Stimulated activated CD4-positive, alpha-beta T cell treated with anti-CD3 and anti-CD28 coated beads, Interleukin-1b, Interleukin-23, amount 100 ng/mL, for 48 hours (primary cell): Measurements from ENCODE around the gene ZNF749.
"Not testable (repeated sequence)": the region's sequence is repeated elsewhere in the genome, so short reads cannot be mapped to it uniquely, and the experiment has no call there.

ENCODE experiments used
- DNase-seq: peaks from one replicate; pipeline ENCODE4 v3.0.0-alpha.2; 2020

Gene ZNF749

DNA sequence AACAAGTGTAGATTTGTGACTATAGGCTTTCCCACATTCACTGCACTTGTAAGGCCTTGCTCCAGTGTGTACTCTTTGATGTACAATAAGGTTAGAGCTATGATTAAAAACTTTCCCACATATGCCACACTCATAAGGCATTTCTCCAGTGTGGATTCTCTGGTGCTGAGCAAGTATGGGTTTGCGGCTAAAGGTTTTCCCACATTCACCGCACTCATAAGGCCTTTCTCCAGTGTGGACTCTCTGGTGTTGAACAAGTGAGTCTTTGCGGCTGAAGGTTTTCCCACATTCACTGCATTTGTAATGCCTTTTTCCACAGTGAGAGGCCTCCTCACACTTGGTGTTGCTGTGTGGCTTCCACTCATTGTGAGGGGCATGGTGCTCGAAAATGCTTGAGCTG, 38.5 kb downstream of the ZNF749 start:
- DNase-seq: no peak

DNA sequence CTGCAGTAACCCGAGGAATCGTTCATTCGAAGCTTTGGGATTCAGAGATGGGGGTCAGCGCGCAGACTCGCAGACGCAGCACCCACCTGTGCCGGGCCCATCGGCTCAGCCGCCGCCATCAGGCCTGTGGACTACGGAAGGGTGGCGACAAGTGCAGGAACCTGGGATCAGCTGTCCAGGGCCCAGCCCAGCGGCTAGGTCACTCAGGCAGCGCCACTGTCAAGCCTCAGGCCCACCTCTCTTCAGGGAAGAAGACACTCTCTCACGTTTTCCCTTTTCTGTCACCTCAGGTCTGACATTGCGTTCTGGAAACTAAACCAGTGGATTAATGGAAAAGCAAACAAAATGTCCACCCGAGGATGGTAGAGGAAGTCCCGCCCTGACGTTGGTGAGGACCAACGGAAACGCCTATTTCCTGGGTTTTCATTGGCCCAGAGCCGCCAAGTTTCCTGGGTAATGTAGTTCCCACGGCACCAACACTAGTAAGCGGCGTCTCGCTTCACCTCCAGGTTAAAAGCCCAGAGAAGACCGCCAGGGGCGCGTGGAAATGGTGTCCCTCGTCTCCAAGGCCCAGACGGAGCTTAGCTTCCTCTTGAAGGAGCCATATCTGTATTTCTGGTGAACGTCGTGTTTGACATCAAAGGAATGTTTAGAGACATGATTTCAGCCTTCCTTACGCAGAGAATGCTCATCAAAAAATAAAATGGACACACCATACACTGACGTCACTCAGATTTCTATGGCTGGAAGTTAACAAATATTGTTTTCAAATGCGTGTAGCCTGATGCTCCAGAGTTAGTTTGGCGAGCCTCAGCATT, 42.3 kb downstream of the ZNF749 start, which contains the start of gene ZNF772:
Gene ZNF772 (minus strand): TSS at position 376 of the 818 bp plus-strand sequence. CDS start 257 bp downstream, at position 119.
- DNase-seq: peak; percentile 90

DNA sequence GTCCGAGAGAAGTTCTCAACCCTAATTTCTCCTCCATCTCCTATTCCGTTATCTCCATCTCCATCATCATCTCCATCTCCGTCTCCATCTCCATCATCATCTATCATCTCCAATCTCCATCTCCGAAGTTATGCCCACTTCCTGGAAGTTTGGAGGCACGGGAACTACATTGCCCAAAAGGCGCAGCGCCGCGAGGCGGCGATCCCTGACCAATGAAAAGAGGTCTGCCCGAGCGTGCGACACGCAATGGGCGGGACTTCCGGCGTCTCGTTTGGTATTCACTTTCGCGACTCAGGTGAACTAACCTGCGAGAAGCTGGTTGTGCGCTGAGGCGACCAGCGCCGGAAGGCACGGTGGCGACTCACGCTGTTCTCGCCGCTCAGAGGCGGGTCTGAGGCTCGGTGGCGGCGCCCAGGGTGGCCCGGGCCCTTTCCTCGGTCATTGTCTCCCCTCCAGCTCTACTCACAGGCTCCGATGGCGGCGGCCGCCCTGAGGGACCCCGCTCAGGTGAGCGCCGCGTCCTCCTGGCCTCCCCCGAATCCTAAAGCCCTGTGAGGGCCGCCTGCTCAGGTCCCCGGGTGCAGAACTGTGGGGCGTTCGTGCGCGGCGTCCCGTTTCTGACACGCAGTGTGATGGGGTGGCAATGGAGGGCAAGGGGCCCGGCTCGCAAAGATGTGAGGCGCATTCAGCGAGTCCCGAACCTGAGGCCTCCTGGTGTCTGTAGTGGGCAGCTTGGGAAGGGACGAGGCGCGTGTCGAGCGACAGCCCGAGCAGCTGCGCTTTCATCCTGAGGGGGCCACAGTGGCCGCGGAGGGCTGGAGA, 52.6 kb downstream of the ZNF749 start, which contains the start of gene ZNF419:
Gene ZNF419 (plus strand): TSS at position 274 of the 822 bp plus-strand sequence. CDS start 201 bp downstream, at position 475.
- DNase-seq: peak; percentile 91

DNA sequence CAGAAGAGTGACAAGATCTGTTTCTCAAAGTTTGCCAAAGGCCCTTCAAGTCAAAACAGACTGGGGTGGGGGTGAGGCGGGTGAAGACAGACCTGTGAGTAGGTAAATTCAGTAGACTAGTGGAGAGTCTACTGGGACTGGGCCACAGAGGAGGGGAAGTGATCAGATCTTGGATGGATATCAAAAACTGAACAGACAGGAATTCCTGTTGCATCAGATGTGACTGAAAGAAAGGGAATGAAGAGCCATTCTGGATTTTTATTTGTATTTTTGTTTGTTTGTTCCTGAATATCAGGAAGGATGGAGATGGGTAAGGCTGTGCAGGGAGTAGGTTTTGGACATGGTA, 53.1 kb downstream of the ZNF749 start:
- not testable (repeated sequence) for DNase-seq
